ENCODE measurements around the gene TSPOAP1. TPM values are rescaled to one million over a fixed set of nuclear protein-coding genes. Genes with fewer than 3 reads are reported as not detected.

TSPOAP1 gene
- total RNA-seq, 1 donor from 2014 or later, result 21.0 TPM

- H3K4me3 ChIP-seq, result no peak overlapping the region
- no peaks in the 10 kb centered on the region for H3K9me3 ChIP-seq
- ATAC-seq (no peak), DNase-seq (peak; percentile 63)
- intact Hi-C loops (cut with DNase I), result no loop called here
- no peaks in the 10 kb centered on the region for H3K27me3 ChIP-seq
- H3K36me3 ChIP-seq, result no peaks in the 10 kb centered on the region
- no peak overlapping the region for H3K27ac ChIP-seq
- no peaks in the 10 kb centered on the region for H3K4me1 ChIP-seq
- no peak for TF ChIP-seq CTCF (IDR thresholded peaks at IDR 0.05)
Measured at GRCh38 chr17:58325976-58326468, 2.6 kb downstream of the TSPOAP1 start.

GRCh38 chr17:58325289-58325726 lies 3.3 kb downstream of the TSPOAP1 start:
- intact Hi-C loops (cut with DNase I), result no loop called here
- ATAC-seq (no peak), DNase-seq (no peak)
- H3K36me3 ChIP-seq, result no peaks in the 10 kb centered on the region
- H3K27me3 ChIP-seq, result no peaks in the 10 kb centered on the region
- no peak overlapping the region for H3K27ac ChIP-seq
- no peak for TF ChIP-seq CTCF (IDR thresholded peaks at IDR 0.05)
- H3K4me1 ChIP-seq, result no peaks in the 10 kb centered on the region
- H3K9me3 ChIP-seq, result no peaks in the 10 kb centered on the region
- peak overlapping the region; percentile 71 for H3K4me3 ChIP-seq

- no peaks in the 10 kb centered on the region for H3K4me1 ChIP-seq
- no peaks in the 10 kb centered on the region for H3K36me3 ChIP-seq
- no peak for TF ChIP-seq CTCF (IDR thresholded peaks at IDR 0.05)
- H3K27ac ChIP-seq, result peak overlapping the region; percentile 65
- H3K4me3 ChIP-seq, result peak overlapping the region; percentile 71
- ATAC-seq, result peak; percentile 82
- no peaks in the 10 kb centered on the region for H3K9me3 ChIP-seq
- DNase-seq, result peak; percentile 85
- H3K27me3 ChIP-seq, result no peaks in the 10 kb centered on the region
- intact Hi-C loops (cut with DNase I), result no loop called here
Measured at GRCh38 chr17:58324409-58325288, 3.9 kb downstream of the TSPOAP1 start.

GRCh38 chr17:58324056-58324408 lies 4.6 kb downstream of the TSPOAP1 start:
- H3K9me3 ChIP-seq, result no peaks in the 10 kb centered on the region

GRCh38 chr17:58323366-58324055 lies 5.1 kb downstream of the TSPOAP1 start:
- peak overlapping the region; percentile 71 for H3K4me3 ChIP-seq
- peak overlapping the region; percentile 65 for H3K27ac ChIP-seq
- no peaks in the 10 kb centered on the region for H3K9me3 ChIP-seq
- intact Hi-C loops (cut with DNase I), result no loop called here
- no peak for TF ChIP-seq CTCF (IDR thresholded peaks at IDR 0.05)
- H3K4me1 ChIP-seq, result no peaks in the 10 kb centered on the region
- no peaks in the 10 kb centered on the region for H3K27me3 ChIP-seq
- H3K36me3 ChIP-seq, result no peaks in the 10 kb centered on the region
- no peak for DNase-seq
- no peak for ATAC-seq

More at GRCh38 chr17:58324056-58324408, 4.6 kb downstream of the TSPOAP1 start:
- ATAC-seq (no peak), DNase-seq (no peak)
- peak overlapping the region; percentile 65 for H3K27ac ChIP-seq
- H3K4me1 ChIP-seq, result no peaks in the 10 kb centered on the region
- intact Hi-C loops (cut with DNase I), result no loop called here
- TF ChIP-seq CTCF (IDR thresholded peaks at IDR 0.05), result no peak
- peak overlapping the region; percentile 71 for H3K4me3 ChIP-seq
- no peaks in the 10 kb centered on the region for H3K27me3 ChIP-seq
- no peaks in the 10 kb centered on the region for H3K36me3 ChIP-seq
